GM19328 (cell line): ENCODE data around the gene B4GALT6.

Experiments
- ATAC-seq: cut with Tn5 transposase; IDR thresholded peaks from one replicate; pipeline ENCODE4 v1.9.1; 2021; ENCODE audit warnings: mild to moderate bottlenecking, moderate library complexity; ENCODE audit not compliant: unreplicated experiment

The B4GALT6 gene

DNA sequence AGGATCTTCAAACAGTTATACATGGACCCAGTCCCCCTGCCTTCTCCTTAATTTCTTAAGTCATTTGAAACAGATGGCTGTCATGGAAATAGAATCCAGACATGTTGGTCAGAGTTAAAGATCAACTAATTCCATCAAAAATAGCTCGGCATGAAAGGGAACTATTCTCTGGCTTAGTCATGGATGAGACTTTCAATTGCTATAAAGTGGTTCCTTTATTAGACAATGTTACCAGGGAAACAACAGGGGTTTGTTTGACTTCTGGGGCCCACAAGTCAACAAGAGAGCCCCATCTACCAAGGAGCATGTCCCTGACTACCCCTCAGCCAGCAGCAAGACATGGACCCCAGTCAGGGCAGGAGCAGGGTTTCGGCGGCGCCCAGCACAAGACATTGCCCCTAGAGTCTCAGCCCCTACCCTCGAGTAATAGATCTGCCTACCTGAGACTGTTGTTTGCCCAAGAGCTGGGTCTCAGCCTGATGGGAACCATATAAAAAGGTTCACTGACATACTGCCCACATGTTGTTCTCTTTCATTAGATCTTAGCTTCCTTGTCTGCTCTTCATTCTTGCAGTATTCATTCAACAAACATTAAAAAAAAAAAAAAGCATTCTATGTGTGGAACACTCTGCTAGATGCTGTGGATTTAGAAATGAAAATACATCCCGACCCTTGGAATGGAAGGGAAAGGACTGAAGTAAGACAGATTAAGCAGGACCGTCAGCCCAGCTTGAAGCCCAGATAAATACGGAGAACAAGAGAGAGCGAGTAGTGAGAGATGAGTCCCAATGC, 88.1 kb downstream of the B4GALT6 start:
- ATAC-seq, result no peak

DNA sequence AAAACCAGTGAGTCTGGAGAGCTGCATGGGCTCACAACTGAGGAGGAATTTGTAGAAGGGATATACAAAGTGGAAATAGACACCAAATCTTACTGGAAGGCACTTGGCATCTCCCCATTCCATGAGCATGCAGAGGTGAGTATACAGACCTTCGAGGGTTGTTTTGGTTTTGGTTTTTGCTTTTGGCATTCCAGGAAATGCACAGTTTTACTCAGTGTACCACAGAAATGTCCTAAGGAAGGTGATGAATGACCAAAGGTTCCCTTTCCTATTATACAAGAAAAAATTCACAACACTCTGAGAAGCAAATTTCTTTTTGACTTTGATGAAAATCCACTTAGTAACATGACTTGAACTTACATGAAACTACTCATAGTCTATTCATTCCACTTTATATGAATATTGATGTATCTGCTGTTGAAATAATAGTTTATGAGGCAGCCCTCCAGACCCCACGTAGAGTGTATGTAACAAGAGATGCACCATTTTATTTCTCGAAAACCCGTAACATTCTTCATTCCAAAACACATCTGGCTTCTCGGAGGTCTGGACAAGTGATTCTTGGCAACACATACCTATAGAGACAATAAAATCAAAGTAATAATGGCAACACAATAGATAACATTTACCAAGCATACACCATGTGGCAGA, 89.1 kb downstream of the B4GALT6 start:
- no peak for ATAC-seq

DNA sequence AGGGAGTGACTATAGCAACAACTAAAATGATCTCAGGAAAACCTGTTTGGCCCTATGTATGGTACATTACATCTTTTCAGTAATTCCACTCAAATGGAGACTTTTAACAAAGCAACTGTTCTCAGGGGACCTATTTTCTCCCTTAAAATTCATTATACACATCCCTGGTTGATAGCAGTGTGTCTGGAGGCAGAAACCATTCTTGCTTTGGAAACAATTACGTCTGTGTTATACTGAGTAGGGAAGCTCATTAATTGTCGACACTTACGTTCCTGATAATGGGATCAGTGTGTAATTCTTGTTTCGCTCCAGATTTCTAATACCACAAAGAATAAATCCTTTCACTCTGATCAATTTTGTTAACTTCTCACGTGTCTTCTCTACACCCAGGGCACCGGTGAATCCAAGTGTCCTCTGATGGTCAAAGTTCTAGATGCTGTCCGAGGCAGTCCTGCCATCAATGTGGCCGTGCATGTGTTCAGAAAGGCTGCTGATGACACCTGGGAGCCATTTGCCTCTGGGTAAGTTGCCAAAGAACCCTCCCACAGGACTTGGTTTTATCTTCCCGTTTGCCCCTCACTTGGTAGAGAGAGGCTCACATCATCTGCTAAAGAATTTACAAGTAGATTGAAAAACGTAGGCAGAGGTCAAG, 91.7 kb downstream of the B4GALT6 start:
- no peak for ATAC-seq

DNA sequence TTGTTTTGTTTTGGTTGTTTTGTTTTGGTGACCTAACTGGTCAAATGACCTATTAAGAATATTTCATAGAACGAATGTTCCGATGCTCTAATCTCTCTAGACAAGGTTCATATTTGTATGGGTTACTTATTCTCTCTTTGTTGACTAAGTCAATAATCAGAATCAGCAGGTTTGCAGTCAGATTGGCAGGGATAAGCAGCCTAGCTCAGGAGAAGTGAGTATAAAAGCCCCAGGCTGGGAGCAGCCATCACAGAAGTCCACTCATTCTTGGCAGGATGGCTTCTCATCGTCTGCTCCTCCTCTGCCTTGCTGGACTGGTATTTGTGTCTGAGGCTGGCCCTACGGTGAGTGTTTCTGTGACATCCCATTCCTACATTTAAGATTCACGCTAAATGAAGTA, 92.8 kb downstream of the B4GALT6 start, which contains the start of gene TTR:
Gene TTR, plus strand, starts transcription at position 250 of the 400 bp plus-strand sequence. Its CDS starts 26 bp downstream, at position 276.
- no peak for ATAC-seq

DNA sequence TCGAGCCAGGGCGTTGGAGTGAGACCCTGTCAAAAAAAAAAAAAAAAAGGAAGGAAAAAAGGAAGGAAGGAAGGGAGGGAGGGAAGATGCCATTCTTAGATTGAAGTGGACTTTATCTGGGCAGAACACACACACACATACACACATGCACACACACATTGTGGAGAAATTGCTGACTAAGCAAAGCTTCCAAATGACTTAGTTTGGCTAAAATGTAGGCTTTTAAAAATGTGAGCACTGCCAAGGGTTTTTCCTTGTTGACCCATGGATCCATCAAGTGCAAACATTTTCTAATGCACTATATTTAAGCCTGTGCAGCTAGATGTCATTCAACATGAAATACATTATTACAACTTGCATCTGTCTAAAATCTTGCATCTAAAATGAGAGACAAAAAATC, 93.3 kb downstream of the B4GALT6 start:
- ATAC-seq, result no peak

DNA sequence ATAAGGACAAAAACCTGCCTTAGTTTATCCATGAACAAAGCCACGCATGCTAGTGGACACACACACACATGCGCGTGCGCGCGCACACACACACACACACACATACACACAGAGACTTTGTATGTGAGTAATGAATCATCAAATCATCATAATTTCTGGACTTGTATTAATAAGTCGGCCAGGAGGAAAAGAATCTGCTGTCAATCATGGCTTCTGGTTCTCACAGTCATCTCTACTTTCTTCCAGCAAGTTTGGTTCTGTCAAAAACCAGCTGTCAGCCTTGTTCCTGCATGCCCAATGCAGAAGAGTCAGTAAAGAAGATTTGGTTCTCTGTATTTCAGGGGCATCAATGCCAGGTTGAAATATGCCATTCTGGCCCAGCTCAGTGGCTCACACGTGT, 93.8 kb downstream of the B4GALT6 start:
- ATAC-seq, result no peak

DNA sequence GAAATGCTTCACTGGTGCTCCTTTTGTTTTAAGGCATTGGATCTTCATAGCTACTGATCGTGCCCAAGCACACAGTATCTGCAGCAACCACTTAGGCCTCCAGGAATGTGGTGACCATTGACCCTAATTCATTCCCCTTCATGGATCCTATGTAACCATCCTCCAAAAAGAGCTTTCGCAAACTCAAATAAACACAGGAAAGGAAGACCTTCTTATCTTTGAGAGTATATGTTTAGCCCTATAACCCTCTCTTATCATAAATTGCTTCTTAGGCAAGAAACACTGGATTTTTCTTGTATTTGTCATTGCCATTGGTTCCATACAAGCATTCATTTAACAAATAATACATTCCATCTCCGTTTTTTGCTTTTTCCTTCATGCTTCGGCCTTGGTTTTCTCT, 96.9 kb downstream of the B4GALT6 start:
- ATAC-seq, result no peak

DNA sequence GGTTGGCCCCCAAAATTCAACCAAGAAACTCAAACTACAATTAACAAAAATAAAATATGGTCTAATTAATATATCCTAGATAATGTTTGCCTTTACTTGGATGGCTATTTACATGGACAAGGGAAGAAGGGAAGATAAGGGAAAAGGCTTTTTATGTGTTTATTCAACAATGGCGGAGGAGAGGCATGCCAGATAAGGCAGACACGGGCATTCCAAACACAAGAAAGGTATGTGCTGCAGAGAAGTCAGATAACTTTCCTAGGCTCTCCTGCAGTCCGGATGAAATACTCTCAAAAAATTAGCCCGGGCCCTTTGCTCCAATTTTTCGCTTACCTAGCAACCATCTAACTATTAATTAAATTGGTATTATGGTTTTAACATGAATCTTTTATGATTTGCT, 97.8 kb downstream of the B4GALT6 start:
- no peak for ATAC-seq

DNA sequence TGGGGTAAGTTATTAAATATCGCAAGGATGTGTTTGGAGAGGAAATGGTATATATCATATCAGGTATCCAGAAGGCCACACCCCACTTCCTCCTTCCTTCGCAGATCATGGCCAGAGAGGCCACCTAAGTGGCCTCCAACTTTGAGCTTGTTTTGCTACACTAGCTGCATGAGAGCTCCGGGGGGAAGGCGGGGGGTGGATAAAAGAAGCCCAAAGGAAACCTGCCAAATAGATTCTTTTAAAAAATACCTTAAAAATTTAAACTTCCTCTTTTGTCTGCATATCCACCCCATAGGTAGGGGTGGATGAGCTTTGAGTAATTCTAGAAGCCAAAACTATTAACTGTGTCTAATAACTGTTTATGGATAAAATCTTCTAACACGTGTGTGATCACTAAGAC, 98.4 kb downstream of the B4GALT6 start:
- no peak for ATAC-seq

DNA sequence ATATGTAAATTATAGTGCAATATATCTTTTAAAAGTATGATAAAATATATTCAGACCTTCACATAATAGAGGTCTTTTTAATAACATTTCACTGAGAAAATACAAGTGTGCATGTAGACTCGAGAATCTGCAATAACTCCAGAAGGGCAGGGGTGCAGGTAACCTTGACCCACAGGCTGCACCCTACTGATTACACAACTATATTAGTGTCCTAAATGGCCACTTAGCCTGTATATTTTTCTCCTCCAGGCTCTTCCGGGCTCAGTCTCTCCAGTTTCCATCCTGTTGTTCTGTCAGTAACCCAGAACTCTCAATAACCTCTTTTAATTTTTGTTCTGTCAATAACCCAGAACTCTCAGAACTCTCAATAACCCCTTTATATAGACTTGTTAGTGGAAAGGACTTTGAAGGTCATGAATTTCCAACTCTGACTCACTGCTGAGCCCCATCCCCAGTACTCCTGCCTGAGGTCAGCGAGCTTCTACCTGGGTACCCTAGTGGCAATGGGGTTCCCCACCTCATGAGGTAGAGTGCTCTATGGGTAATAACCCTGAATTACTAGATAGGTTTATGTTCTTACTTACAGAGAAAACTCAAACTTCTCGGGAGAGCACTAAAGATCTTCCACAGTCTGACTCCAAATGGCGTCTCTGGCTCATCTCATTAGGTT, 101.1 kb downstream of the B4GALT6 start:
- ATAC-seq, result no peak

DNA sequence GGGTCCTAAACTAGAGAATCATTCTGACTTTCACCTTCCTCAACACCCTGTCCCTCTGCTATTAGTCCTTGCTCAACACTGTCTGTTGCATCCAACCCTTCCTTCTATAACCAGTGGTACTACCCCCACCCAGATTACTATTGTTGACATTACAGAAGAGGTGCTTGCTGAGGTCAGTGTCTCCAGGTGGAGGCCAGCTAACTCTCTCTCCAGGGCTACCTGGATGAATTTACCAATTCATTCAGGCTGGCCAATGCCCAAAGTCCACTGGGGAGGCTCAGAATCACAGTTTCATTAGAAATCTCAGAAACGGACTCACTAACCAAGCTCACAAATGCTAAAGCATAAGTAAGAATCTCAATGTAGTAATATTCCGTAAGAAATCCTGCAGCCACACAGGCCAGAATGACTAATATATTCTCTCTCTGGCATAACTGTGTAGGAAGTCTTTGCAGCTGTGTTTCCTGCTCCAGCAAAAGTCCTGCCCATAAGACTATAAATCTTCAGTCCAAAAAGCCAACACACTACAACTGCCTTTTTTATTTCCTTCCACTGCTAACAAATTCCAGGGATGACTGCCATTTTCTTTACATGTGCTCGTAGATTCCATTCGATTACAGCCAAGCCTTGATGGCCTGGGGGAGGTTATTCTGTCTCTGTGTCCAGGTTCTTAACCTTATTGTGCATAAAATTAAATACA, 102.7 kb downstream of the B4GALT6 start:
- ATAC-seq, result no peak

DNA sequence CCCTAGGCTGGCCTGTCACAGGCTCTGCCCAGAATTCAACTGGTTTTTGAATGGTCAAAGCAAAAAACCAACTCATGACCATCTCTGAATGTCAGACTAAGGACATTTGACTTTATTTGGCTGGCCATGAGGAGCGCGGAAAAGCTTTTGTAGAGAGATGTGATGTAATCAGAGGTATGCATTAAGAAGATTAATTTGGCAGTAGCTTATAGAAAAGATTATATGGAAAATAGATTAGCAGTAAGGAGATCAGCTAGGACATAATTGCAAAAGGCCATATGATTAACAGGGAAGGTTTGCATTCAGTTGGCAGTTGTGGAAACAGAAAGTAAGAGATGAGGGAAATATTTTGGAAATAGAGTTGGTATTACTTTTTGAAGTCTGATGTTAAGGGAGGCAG, 105.0 kb downstream of the B4GALT6 start:
- ATAC-seq, result no peak

DNA sequence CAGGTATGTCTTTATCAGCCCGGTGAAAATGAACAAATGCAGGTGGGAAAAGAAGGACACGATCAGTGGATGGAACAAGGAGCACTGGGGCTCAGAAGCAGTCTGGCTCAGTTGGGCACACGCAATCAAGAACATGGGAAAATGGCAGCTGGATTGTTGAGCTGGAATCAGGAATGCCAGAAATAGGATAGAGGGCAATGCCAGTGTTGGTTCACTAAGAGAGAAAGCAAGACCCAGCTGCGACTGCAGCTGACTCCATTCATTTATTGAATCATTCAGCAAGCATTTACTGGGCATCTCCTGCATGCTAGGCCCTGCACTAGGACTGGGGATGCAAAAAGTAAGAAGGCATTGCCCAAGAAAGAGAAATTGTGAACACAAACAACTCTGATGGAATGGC, 106.3 kb downstream of the B4GALT6 start:
- ATAC-seq, result no peak

DNA sequence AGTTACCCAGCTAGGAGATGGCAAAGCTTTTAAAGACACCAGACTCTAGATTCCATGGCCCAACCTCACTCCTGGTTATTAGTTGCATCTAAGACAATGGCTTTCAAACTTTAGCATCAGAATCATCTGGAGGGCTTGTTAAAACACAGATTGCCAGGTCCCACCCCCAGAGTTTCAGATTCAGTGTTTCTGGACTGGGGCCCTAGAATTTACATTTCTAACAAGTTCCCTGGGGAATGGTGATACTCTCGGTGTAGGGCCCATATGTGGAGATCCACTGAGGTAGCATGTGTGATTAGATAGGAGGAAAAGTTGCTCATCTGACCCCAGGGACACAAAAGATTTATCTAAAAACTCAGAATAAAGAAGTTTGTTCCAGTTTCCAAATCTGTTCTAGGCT, 107.2 kb downstream of the B4GALT6 start:
- no peak for ATAC-seq

DNA sequence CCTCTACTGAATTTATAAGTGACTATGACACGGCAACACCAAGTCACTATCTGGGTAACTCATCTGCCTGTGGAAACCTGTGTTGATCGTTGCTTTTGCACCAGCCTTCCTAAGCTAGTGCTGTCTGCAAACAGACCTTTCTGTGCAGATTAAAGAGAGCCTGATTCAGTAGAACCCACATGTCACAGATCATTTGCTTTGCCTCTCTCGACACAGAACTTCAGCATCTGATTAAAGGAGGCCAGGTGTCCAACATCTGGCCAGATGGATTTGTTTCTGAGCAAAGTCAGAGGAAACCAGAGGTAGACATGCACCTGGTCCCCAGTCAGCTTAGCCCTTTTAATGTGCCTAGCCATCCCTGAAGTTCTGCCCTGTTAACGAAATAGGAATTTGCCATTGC, 107.7 kb downstream of the B4GALT6 start:
- no peak for ATAC-seq

DNA sequence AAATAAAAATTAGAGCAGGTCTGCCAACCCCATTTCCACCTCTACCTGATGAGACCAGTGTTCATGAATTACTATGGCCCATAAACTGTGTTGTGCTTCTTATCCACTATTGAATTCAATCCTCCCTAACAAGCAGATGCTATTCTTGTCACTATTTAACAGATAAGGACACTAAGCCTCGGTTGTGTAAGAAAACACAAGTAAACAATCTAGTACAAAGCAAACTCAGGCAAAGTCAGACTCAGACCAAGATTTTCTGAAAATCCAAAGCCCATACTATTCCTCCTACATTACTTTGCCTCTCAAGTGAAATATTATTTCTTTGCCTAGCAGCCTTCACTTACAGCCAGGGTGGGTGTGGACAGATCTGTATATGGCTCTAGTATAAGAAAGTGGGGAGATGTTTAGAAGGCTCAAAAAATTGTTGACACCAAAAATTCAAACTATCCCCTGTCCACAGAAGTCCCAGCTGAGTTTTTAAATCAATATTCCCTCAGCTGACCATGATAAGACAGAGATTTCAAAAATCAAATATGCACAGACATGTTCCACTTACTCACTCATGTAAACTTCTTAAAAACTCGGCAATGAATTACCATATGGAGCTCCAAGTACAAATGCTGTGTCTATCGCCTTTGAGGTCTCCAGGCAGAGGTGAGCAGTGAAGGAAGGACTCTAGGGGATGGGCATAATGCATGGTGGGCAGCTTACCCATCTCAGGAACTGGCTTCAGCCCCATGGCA, 108.7 kb downstream of the B4GALT6 start:
- ATAC-seq, result no peak

DNA sequence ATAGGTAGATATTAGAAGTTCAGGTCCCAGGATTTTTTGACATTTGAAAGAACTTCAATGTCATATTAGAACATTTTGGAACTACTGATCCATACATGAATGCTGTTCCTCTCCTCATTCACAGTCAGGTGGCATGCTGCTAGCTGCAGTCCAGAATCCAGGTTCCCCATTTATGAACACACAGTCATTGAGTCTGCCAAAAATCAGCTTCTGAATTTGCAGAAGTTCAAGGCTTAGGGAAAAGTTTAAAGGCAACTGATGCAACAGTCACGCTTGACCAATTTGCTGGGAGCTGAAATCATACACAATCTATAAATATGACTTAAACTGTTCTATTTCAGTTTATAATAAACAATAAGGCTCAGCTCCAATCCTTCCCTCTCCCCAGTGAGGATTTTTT, 110.0 kb downstream of the B4GALT6 start:
- ATAC-seq, result no peak
